ENCODE data around the gene CNOT4. TPM values are rescaled to one million over a fixed set of nuclear protein-coding genes. Genes with fewer than 3 reads are reported as not detected.
A peak's percentile ranks its signal among the peaks of the same experiment; 100 is the strongest.

Gene CNOT4
- total RNA-seq (10 to 100 TPM in 4 of 5 donors, 1 to 10 TPM in 1; 4.6 to 50.2 (median 18.3) TPM), polyA plus RNA-seq (1 to 10 TPM; 4.7 to 6.3 (median 5.5) TPM)
- long read RNA-seq, donor 1, partial matches to known transcripts, result 0 of 1 reads
- long read RNA-seq, donor 1, other reads (novel, unspliced or antisense), result 0 of 1 reads
- long read RNA-seq, donor 2, full-length matches to known transcripts, result 4 of 4 reads
- long read RNA-seq, donor 2, partial matches to known transcripts, result 0 of 4 reads
- long read RNA-seq, donor 2, other reads (novel, unspliced or antisense), result 0 of 4 reads
- long read RNA-seq, donor 3, result 0 reads
- long read RNA-seq, donor 4, result 0 reads
- long read RNA-seq, donor 5, partial matches to known transcripts, result 6 of 6 reads
- long read RNA-seq, donor 5, other reads (novel, unspliced or antisense), result 0 of 6 reads
- long read RNA-seq, donor 6, partial matches to known transcripts, result 60 of 62 reads
- long read RNA-seq, donor 6, other reads (novel, unspliced or antisense), result 0 of 62 reads
- long read RNA-seq, donor 7, partial matches to known transcripts, result 5 of 5 reads
- long read RNA-seq, donor 7, other reads (novel, unspliced or antisense), result 0 of 5 reads
- long read RNA-seq, donor 8, full-length matches to known transcripts, result 2 of 7 reads
- long read RNA-seq, donor 8, partial matches to known transcripts, result 5 of 7 reads
- long read RNA-seq, donor 8, other reads (novel, unspliced or antisense), result 0 of 7 reads
- long read RNA-seq, donor 9, partial matches to known transcripts, result 5 of 6 reads
- long read RNA-seq, donor 9, other reads (novel, unspliced or antisense), result 0 of 6 reads
- long read RNA-seq, donor 10, result 0 reads

- Histone ChIP-seq H3K27me3 (no peaks in the 10 kb centered on the region), H3K36me3 (no peaks in the 10 kb centered on the region), H3K27ac (peak within 1 kb of the TSS; percentile 92 to 96 (median 93)), H3K9me3 (no peaks in the 10 kb centered on the region), H3K4me1 (peaks cover 23 to 51% (median 45%) of the 10 kb centered on the region in 4 donors), H3K4me3 (peak within 1 kb of the TSS; percentile 65 to 96 (median 85))
- peak; percentile 97 to 99 for DNase-seq
- intact Hi-C loops (cut with DNase I; ENCODE audit: low total_unique reads), result no loop called here
- WGBS, 5 donors, result 0 to 1% (median 0%) methylated on average over 45 to 55 of the region's 55 CpGs
- TF ChIP-seq CTCF (IDR thresholded peaks at IDR 0.05), result peak in 1 of 7 experiments; percentile 18
- no peak for TF ChIP-seq EP300 (IDR thresholded peaks at IDR 0.05)
- TF ChIP-seq POLR2AphosphoS5 (IDR thresholded peaks at IDR 0.05), result peak in 2 of 3 donors; percentile 53 to 80
These were observed at the start of gene CNOT4 for GRCh38 chr7:135509839-135510591. TSS of gene CNOT4 (minus strand) at chr7:135510102. CDS start at chr7:135438331, 71,771 bp downstream.

GRCh38 chr7:135558881-135559280 lies 49.0 kb upstream of the CNOT4 start:
- WGBS, 5 donors, result 39 to 56% (median 40%) methylated on average over 5 of the region's 5 CpGs
- peak overlapping the region in 4 of 5 donors; percentile 92 to 95 (median 92) for H3K27ac ChIP-seq

GRCh38 chr7:135558337-135558767 lies 48.5 kb upstream of the CNOT4 start:
- TF ChIP-seq EP300 (IDR thresholded peaks at IDR 0.05) (no peak), CTCF (IDR thresholded peaks at IDR 0.05) (peak in 3 of 7 experiments; percentile 20 to 34 (median 29))
- H3K4me1 ChIP-seq, result peaks cover 11 to 34% (median 22%) of the 10 kb centered on the region in 4 donors
- intact Hi-C loops (cut with DNase I; ENCODE audit: low total_unique reads), result no loop called here
- peak; percentile 36 to 84 for DNase-seq
- no peaks in the 10 kb centered on the region for H3K36me3 ChIP-seq
- no peaks in the 10 kb centered on the region for H3K9me3 ChIP-seq
- no peaks in the 10 kb centered on the region for H3K27me3 ChIP-seq
- peak overlapping the region; percentile 63 to 95 (median 82) for H3K4me3 ChIP-seq
- WGBS, 5 donors, result 0 to 1% (median 0%) methylated on average over 16 of the region's 16 CpGs
- peak overlapping the region; percentile 85 to 95 (median 92) for H3K27ac ChIP-seq

More at GRCh38 chr7:135558881-135559280, 49.0 kb upstream of the CNOT4 start:
- DNase-seq, result no peak
- H3K4me1 ChIP-seq, result peaks cover 11 to 34% (median 22%) of the 10 kb centered on the region in 4 donors
- H3K36me3 ChIP-seq, result no peaks in the 10 kb centered on the region
- H3K4me3 ChIP-seq, result peak overlapping the region; percentile 63 to 95 (median 82)
- intact Hi-C loops (cut with DNase I; ENCODE audit: low total_unique reads), result no loop called here
- no peaks in the 10 kb centered on the region for H3K9me3 ChIP-seq
- H3K27me3 ChIP-seq, result no peaks in the 10 kb centered on the region
- TF ChIP-seq POLR2AphosphoS5 (IDR thresholded peaks at IDR 0.05), result no peak
- no peak for TF ChIP-seq POLR2A (IDR thresholded peaks at IDR 0.05)
- TF ChIP-seq EP300 (IDR thresholded peaks at IDR 0.05), result no peak
- no peak for TF ChIP-seq CTCF (IDR thresholded peaks at IDR 0.05)

Measured in stomach (tissue), 19 donors.